Liver (tissue), 3 donors: ENCODE results near the gene RAP1B.

Source experiments
- CTCF ChIP-seq: fragments of 150-350 bp; IDR thresholded peaks from 2 replicates; pipeline ENCODE4 v1.5.1; 2017; ENCODE audit warnings: improper control_type of control experiment, low read depth, low read length; ENCODE audit not compliant: missing input control
- EGR1 ChIP-seq, 2 donors: IDR thresholded peaks; 2 replicates each; pipeline ENCODE4 v1.6.1; 2016 to 2018; ENCODE audit warnings: antibody characterized with exemption in 2 of 2, low read depth in 2 of 2
- FOXA1 ChIP-seq: IDR thresholded peaks from 2 replicates; pipeline ENCODE4 v1.6.1; 2016; ENCODE audit warnings: antibody characterized with exemption
- RAD21 ChIP-seq, 2 donors: IDR thresholded peaks; 2 replicates each; pipeline ENCODE4 v1.6.1; 2016; ENCODE audit warnings: antibody characterized with exemption in 2 of 2, mild to moderate bottlenecking in 2 of 2
- REST ChIP-seq: IDR thresholded peaks from 2 replicates; pipeline ENCODE4 v1.6.1; 2016; ENCODE audit warnings: antibody characterized with exemption, mild to moderate bottlenecking
- TAF1 ChIP-seq: conservative IDR thresholded peaks from 2 replicates; pipeline ENCODE4 v1.6.1; 2016; ENCODE audit warnings: antibody characterized with exemption, mild to moderate bottlenecking
- YY1 ChIP-seq: IDR thresholded peaks from 2 replicates; pipeline ENCODE4 v1.6.1; 2016; ENCODE audit warnings: antibody characterized with exemption, mild to moderate bottlenecking
- TF ChIP-seq, protein P1 (sequence below): IDR thresholded peaks from 2 replicates; pipeline ENCODE4 v1.6.1; 2016; ENCODE audit warnings: antibody characterized with exemption
- TF ChIP-seq, protein P2 (sequence below): IDR thresholded peaks from 2 replicates; pipeline ENCODE4 v1.6.1; 2016; ENCODE audit warnings: antibody characterized with exemption
- TF ChIP-seq, protein P3 (sequence below): IDR thresholded peaks from 2 replicates; pipeline ENCODE4 v1.6.1; 2016; ENCODE audit warnings: antibody characterized with exemption
- donor health status: healthy.
- donor health status: healthy.

DNA sequence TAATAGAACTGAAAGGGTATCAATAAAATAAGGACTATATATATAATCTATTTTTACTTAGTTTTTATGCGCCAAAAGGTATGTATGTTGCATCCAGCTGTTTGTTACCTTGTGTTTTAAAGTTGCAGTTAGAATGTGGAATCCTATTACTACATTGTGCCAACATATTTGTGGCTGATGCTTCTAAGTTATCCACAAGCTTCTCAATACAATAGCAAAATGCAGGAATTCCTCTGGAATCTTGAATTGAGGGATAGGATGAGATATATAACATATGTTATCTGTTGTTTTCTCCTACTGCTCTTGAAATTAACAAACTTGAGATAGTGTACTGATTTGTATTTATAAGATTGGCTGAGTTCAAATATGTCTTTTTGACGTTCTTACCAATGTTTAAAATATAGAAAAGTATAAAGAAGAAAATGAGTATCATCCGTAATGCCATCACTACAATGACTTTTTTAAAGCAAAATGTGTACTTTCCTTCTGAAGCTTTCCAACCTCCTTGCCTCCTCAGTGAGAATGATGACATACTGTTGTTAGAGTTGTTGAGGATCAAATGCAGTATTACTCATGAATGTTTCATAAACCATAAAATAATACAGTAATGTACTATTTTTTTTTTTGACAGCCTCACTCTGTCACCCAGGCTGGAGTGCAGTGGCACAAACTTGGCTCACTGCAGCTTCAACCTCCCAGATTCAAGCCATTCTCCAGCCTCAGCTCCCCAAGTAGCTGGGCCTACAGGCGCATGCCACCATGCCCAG is 6.6 kb downstream of the RAP1B start:
- TF ChIP-seq CTCF (no peak), RAD21 (IDR thresholded peaks at IDR 0.05) (no peak), REST (no peak), FOXA1 (no peak), EGR1 (IDR thresholded peaks at IDR 0.05; ENCODE audit: low read depth in 2 of 2) (no peak), YY1 (no peak), TAF1 (no peak)
- TF ChIP-seq, protein P1, sequence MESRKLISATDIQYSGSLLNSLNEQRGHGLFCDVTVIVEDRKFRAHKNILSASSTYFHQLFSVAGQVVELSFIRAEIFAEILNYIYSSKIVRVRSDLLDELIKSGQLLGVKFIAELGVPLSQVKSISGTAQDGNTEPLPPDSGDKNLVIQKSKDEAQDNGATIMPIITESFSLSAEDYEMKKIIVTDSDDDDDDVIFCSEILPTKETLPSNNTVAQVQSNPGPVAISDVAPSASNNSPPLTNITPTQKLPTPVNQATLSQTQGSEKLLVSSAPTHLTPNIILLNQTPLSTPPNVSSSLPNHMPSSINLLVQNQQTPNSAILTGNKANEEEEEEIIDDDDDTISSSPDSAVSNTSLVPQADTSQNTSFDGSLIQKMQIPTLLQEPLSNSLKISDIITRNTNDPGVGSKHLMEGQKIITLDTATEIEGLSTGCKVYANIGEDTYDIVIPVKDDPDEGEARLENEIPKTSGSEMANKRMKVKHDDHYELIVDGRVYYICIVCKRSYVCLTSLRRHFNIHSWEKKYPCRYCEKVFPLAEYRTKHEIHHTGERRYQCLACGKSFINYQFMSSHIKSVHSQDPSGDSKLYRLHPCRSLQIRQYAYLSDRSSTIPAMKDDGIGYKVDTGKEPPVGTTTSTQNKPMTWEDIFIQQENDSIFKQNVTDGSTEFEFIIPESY: no peak
- TF ChIP-seq, protein P2, sequence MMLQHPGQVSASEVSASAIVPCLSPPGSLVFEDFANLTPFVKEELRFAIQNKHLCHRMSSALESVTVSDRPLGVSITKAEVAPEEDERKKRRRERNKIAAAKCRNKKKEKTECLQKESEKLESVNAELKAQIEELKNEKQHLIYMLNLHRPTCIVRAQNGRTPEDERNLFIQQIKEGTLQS: no peak
- TF ChIP-seq, protein P3, sequence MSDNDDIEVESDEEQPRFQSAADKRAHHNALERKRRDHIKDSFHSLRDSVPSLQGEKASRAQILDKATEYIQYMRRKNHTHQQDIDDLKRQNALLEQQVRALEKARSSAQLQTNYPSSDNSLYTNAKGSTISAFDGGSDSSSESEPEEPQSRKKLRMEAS: no peak
